ENCODE measurements around the gene SERPINH1. TPM values are rescaled to one million over a fixed set of nuclear protein-coding genes. Genes with fewer than 3 reads are reported as not detected.

Gene SERPINH1
- total RNA-seq, 4 donors from 2014 or later, result 102 to 167 (median 143) TPM

GRCh38 chr11:75554258-75555022 lies 7.6 kb upstream of the SERPINH1 start:
- no peaks in the 10 kb centered on the region for H3K27me3 ChIP-seq
- no peak for TF ChIP-seq CTCF (IDR thresholded peaks at IDR 0.05)
- peak in 1 of 2 donors; percentile 20 for TF ChIP-seq POLR2A (IDR thresholded peaks at IDR 0.05)
- no peaks in the 10 kb centered on the region for H3K9me3 ChIP-seq
- peaks cover 19 to 38% of the 10 kb centered on the region in 2 donors for H3K4me1 ChIP-seq
- H3K27ac ChIP-seq, result peak overlapping the region in 2 of 3 donors; percentile 73 to 84
- peak; percentile 48 to 52 for DNase-seq
- 49 to 60% methylated on average over 13 to 16 of the region's 21 CpGs for WGBS, 2 donors
- intact Hi-C loops (cut with DNase I), result no loop called here
- H3K4me3 ChIP-seq (replicated peaks in 1 of 3), result no peak overlapping the region
- no peaks in the 10 kb centered on the region for H3K36me3 ChIP-seq

GRCh38 chr11:75555079-75555811 lies 6.8 kb upstream of the SERPINH1 start:
- TF ChIP-seq CTCF (IDR thresholded peaks at IDR 0.05) (no peak), POLR2A (IDR thresholded peaks at IDR 0.05) (no peak)
- H3K27ac ChIP-seq, result peak overlapping the region in 2 of 3 donors; percentile 73 to 84
- no peaks in the 10 kb centered on the region for H3K9me3 ChIP-seq
- no peak overlapping the region for H3K4me3 ChIP-seq (replicated peaks in 1 of 3)
- DNase-seq, result no peak
- no peaks in the 10 kb centered on the region for H3K27me3 ChIP-seq
- H3K36me3 ChIP-seq, result no peaks in the 10 kb centered on the region
- intact Hi-C loops (cut with DNase I), result no loop called here
- 93 to 95% methylated on average over 12 of the region's 12 CpGs for WGBS, 2 donors
- peaks cover 22 to 46% of the 10 kb centered on the region in 2 donors for H3K4me1 ChIP-seq

- peaks cover 23 to 52% of the 10 kb centered on the region in 2 donors for H3K4me1 ChIP-seq
Measured at GRCh38 chr11:75556275-75556674, 5.8 kb upstream of the SERPINH1 start.

GRCh38 chr11:75557666-75558494 lies 4.2 kb upstream of the SERPINH1 start:
- intact Hi-C loops (cut with DNase I), result no loop called here
- DNase-seq, result peak; percentile 78 to 82
- H3K9me3 ChIP-seq, result no peaks in the 10 kb centered on the region
- H3K27me3 ChIP-seq, result no peaks in the 10 kb centered on the region
- peak overlapping the region; percentile 84 to 100 (median 100) for H3K27ac ChIP-seq
- H3K4me3 ChIP-seq (replicated peaks in 1 of 3), result no peak overlapping the region
- peaks cover 28 to 59% of the 10 kb centered on the region in 2 donors for H3K4me1 ChIP-seq
- 47 to 60% methylated on average over 10 to 16 of the region's 17 CpGs for WGBS, 2 donors
- TF ChIP-seq POLR2A (IDR thresholded peaks at IDR 0.05) (peak in 1 of 2 donors; percentile 8), CTCF (IDR thresholded peaks at IDR 0.05) (no peak)
- H3K36me3 ChIP-seq, result no peaks in the 10 kb centered on the region

More at GRCh38 chr11:75556275-75556674, 5.8 kb upstream of the SERPINH1 start:
- Histone ChIP-seq H3K27me3 (no peaks in the 10 kb centered on the region), H3K4me3 (replicated peaks in 1 of 3) (no peak overlapping the region), H3K27ac (no peak overlapping the region), H3K9me3 (no peaks in the 10 kb centered on the region), H3K36me3 (no peaks in the 10 kb centered on the region)
- TF ChIP-seq CTCF (IDR thresholded peaks at IDR 0.05) (no peak), POLR2A (IDR thresholded peaks at IDR 0.05) (no peak)
- 82 to 84% methylated on average over 3 of the region's 3 CpGs for WGBS, 2 donors
- no peak for DNase-seq
- intact Hi-C loops (cut with DNase I), result no loop called here
